ENCODE data around the gene CDR2L.

Gene CDR2L

DNA sequence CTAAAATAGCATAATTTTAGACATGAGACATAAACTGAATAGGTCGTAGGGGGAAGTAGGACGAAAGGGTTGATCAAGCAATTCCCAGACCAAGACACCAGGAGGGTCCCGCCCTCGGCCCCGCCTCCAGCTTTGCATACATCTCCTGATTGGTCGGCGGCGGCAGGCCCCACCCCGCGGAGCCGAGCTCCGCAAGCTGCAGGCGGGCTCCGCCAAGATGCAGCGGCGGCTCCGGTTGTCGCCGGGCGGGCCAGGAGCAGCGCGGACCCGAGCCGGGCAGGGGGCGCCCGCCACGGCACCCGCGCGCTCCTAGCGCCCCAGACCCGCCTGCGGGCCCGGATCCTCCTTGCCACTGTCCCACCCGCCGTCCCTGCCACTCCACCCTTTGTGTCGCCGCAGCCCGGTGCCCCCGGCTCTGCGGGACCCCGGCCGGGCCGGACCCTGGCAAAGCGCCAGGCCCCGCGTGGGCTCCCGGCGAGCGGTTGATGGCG is at the start of gene CDR2L:
TSS of gene CDR2L (plus strand) at position 215 of the 491 bp plus-strand sequence. CDS start 412 bp downstream, outside the sequence.
- peak; percentile 59 for DNase-seq

DNA sequence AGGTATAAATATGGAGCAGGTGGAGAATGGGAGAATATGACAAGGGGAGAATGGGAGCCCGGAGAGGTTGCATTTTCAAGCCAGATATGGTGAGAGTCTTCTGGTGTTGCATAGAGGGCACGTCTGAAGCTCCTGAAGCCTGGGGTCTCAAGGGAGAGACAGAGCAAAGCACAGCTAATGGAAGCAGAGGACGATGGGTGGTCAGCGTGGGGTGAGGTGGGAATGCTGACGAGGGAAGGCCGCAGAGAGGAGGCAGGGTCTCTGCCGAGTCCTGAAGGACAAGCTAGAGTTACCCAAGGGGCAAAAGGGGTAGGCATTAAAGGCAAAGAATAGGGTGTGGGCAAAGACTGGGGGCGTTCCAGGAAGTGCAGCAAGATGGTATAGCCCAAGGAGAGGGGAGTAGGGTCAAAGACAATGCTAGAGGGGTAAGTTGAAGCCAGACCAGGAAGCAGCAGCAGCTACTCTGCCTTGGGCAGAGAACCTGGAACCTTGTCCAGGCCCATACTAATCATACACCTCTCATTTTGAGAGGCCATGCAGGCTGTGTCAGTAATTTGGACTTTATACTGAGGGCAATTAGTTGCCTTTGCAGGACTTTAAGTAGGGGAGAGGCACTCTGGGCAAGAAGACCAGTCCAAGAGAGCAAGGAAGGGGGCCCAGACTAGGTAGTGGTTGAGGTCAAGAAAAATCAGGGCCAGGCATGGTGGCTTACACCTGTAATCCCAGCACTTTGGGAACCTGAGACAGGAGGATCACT is 49.1 kb upstream of the CDR2L start:
- no peak for DNase-seq

DNA sequence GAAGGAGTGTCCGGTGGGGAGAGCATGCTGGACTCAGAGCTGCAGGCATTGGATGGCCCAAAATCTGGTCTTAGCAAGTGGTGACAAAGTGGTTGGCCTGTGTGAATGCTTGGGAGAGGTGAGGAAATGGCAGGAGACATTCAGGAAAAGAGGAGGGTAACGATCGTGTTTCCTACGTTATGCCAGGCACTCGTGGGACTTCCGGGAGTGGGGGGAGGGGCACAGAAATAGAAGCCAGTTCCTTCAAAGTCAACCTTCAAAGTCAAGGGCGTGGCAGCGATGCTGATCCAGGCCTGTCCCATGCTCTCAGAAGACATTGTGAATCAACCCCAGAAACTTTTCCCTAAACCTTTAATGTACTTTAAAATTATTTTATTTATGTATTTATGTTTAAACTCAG is 47.9 kb upstream of the CDR2L start:
- DNase-seq: no peak

DNA sequence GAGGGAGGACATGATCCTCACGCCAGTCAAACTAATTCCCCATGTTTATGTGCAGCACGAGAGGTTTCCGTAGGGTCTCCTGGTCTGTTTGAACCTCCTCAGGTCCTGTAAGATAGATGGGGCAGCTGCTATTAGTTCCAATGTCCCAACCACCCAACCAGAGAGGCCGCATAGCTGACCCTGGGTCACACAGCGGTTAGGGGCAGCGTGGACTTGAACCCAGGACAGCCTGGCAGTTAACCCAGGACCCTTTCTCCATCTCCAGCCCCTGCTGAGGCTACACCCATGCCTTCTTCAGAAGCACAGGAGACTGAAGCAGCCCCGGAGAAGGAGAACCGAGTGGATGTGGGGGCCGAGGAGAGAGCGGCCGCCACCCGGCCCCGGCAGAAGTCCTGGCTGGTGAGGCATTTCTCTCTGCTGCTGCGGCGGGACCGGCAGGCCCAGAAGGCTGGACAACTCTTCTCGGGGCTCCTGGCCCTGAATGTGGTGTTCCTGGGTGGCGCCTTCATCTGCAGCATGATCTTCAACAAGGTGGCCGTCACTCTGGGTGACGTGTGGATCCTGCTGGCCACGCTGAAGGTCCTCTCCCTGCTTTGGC is 46.2 kb upstream of the CDR2L start:
- DNase-seq: no peak

DNA sequence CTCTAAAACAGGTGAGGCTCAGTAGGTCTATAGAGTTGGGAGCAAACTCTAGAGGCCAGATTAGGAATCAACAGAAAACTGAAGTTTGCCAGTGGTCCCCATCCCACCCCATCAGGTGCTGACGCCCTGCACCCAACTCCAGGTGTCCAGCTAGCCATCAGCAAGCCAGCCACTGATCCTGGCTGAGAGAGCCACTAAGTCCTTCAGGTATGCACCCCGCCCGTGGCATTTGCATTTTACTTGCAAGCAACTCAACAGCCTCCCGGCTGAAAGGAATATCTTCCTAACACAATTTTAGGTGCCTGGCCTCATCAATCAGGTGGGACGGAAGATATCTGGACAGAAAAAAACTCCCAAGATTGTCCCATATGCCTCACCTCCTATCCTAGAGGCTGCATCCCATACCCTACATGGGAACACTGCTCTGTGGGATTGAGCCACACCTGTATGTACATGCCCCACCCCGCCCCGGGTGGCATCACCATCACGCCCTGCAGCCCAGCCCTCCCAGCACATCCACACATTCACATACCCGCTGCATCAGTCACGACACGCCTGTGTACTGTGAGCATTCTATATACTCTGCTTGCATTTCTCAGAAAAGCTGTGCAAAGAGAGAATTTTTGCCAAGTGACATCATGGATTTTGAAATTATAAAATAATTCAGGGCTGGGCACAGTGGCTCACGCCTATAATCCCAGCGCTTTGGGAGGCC is 43.5 kb upstream of the CDR2L start:
- no peak for DNase-seq

DNA sequence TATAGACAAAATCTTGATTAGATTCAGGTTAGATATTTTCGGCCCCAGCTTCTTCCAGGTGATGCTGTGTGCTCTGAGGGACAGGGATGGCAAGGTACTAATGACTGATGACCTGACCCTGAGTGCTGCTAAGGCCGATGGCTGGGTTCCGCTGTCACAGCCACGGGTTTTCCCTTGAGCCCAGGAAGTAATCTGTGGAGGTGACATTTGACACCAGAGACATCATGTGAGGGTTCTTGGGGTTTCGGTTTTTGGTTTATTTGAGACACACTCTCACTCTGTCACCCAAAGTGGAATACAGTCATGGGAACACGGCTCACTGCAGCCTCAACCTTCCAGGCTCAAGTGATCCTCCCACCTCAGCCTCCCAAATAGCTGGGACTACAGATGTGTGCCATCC is 41.9 kb upstream of the CDR2L start:
- DNase-seq: no peak

GRCh38 chr17:74946641-74947040 is 40.8 kb upstream of the CDR2L start:
- DNase-seq: no peak

DNA sequence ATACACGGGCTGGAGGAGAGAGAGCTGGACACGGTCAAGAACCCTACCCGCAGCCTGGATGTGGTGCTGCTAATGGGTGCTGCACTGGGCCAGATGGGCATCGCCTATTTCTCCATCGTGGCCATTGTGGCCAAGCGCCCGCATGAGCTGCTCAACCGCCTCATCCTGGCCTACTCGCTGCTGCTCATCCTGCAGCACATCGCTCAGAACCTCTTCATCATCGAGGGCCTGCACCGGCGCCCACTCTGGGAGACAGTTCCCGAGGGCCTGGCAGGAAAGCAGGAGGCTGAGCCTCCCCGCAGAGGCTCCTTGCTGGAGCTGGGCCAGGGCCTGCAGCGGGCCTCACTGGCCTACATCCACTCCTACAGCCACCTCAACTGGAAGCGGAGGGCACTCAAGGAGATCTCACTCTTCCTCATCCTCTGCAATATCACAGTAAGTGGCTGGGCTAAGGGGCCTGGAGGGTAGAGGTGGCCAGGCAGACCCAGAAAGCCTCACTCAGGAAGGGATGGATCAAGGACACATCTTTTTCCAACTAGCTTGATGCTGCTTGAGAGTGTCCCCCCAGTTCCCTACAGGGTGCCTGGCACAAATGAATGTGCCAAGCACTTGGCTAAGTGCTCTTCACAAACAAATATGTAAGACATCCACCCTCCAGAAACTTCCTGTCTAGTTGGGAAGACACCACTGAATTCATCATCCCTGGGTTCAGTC is 40.2 kb upstream of the CDR2L start:
- DNase-seq: no peak

- no peak for DNase-seq
Observed at GRCh38 chr17:74949455-74950115, 37.8 kb upstream of the CDR2L start.

- no peak for DNase-seq
Observed at GRCh38 chr17:74950207-74950606, 37.2 kb upstream of the CDR2L start.

- DNase-seq: no peak
Observed at GRCh38 chr17:74951065-74951464, 36.4 kb upstream of the CDR2L start.

GRCh38 chr17:74951680-74952421 is 35.6 kb upstream of the CDR2L start:
- no peak for DNase-seq

DNA sequence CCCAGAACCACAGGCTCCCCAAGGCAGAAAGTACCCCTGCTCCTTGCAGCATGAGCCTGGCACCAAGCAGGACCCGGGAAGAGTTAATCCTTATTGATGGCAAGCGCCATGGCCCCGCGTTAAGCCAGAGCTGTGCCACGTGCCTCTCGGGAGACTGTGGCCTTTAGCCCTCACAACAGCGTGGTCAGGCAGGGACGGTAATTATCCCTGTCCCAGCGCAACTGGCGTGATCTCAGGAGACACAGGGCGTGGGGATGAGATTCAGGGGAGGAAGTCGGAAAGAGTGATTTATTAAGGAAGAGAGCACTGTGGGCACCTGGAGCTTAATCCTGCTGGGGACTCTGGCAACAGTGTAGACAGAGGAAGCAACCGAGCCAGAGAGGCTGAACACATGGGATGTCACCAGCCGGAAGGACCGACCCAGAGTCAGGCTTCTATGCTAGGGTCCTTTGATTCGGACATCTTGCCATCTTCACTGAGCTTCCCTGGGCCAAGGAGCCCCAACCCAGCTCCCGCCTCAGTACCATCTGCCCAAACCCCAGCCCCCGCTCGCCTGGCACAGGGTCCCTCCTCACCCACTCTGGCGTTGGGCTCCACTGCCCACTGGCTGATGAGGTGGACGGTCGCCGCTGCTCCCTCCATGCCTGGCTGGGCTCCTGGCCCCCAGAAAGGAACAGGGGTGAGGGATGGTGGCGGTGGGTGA is 34.9 kb upstream of the CDR2L start:
- no peak for DNase-seq

DNA sequence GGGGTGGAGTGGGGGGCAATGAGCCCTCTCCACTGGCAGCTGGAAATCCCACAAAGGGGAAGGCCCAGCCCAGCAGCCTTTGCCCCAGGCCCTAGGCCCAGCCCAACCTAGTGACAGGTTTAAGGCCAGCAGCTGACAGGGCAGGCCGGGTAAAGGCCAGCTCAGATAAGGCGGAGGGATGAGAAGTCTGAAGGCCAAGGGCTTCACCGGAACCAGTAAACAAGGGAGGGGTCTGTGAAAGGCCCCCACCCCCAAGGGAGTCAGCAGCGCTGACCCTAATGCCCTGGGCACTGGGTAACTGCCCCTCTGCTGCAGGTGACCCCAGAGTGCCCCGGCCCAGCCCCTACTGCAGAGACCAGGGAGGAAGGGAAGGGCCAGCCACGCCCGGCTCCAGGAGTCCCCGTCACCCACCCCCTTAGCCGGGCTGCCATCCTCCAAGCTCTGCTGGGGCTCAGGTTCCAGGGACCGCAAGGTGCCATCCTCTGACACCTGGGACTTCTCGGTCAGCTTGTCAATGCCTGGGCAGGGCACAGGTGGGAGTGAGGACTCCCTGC is 34.2 kb upstream of the CDR2L start:
- DNase-seq: no peak

DNA sequence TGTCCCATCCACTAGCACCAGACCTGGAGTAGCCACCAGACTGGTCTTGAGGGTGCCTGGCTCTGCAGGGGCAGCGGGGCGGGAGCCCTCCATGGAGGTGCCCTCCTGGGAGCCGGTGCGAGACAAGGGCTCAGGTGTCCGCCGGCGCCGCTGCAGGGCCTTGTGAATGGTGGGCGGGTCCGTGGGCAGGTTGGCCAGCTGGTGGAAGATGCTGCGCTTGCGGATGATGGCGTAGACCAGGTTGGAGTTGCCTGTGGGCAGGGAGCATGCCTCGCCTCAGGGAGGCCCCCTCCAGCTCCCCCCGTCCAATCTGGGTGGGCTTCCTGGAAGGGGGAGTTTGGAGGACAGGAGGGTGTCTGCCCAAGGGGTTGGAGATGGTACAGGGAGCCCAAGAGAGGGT is 33.3 kb upstream of the CDR2L start:
- DNase-seq: no peak

- DNase-seq: no peak
Observed at GRCh38 chr17:74954665-74955421, 32.6 kb upstream of the CDR2L start.

GRCh38 chr17:74956093-74956492 is 31.3 kb upstream of the CDR2L start:
- DNase-seq: no peak

DNA sequence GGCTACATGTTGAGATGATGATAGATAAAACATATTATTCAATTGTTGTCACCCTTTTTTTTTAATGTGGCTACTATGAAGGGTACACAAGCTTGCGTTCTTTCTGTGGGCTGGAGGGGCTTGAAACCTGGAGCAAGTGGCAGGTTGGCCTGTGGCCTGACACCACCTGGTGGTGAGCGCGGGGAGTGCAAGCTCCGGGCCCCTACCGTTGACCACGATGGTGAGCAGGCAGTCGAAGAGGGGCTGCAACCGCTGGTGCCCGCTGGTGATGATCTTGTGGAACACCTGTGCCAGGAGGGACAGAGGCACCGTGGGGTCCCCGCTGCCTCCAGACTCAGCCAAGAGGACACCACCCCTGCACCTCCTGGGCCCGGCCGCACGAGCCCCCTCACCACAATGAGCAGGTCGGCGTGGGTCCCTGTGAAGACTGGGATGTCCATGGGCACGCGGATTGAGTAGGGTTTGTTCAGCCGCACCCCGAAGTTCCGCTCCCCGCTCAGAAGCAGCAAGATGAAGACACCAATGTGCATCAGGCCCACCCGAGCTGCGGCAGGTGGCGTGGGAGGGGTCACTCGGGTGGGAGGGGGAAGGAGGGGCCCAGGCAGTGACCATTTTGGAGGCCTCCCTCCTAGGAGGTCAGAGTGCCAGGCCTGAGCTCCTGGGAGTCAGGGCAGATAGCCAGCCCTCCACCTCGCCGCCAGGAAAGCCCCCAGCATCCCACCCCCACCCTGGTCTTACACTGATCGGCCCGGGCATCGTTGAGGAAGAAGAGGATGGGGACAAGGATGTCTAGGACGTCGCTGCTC is 29.3 kb upstream of the CDR2L start:
- no peak for DNase-seq

DNA sequence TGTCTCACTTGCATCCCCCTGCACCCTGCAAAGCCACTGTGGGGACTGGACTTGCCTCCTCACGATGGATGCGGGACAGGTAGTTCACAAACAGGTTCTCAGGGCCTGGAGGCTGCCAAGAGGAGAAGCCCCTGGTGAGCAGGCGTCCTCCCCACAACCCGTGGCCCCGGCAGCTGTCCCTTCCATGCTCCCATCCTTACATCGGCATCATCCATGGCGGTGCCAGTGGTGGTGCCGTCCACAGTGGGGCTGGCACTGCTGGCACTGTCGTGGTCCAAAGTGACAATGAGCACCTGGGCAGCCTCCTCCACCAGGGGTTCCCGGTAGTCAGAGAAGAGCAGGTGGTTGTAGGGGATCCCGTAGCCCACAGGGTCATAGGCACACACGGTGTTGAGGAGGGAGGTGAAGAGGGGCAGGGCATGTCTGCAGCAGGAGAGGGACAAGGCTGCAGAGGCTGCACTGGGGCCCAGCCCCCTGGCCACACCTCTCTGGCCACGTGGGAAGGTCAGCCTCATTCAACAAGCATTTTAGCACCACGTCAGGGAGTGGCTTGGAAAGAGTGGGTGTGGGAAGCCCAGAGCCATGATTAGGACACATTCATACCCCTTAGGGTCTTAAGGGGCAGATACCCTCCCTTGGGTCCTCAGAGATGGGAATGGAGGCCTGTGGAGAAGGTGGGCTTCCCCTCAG is 27.5 kb upstream of the CDR2L start:
- no peak for DNase-seq

Data from NCI-H187 treated with DMSO at 0.1 percent for 48 hours (cell line).